Osteocyte (in vitro differentiated cells): Measurements from ENCODE around the gene MYO3B. TPM values are rescaled to one million over a fixed set of nuclear protein-coding genes. Genes with fewer than 3 reads are reported as not detected.

ENCODE experiments used
- DNase-seq: peaks from one replicate; pipeline ENCODE4 v3.0.0; 2021; ENCODE audit warnings: mixed read lengths; ENCODE audit not compliant: unreplicated experiment; ENCODE audit errors: extremely low spot score
- H3K27ac Mint-ChIP-seq: one replicate; pipeline ENCODE4 v1.8.0; 2021; ENCODE audit warnings: mild to moderate bottlenecking, mixed read lengths; ENCODE audit not compliant: unreplicated experiment
- H3K27me3 Mint-ChIP-seq: one replicate; pipeline ENCODE4 v1.8.0; 2021; ENCODE audit warnings: mixed read lengths; ENCODE audit not compliant: unreplicated experiment
- H3K36me3 Mint-ChIP-seq: one replicate; pipeline ENCODE4 v1.8.0; 2021; ENCODE audit warnings: mixed read lengths; ENCODE audit not compliant: unreplicated experiment
- H3K4me1 Mint-ChIP-seq: one replicate; pipeline ENCODE4 v1.8.0; 2021; ENCODE audit warnings: mixed read lengths; ENCODE audit not compliant: unreplicated experiment
- H3K4me3 Mint-ChIP-seq: one replicate; pipeline ENCODE4 v1.8.0; 2021; ENCODE audit warnings: mild to moderate bottlenecking, moderate library complexity, mixed read lengths; ENCODE audit not compliant: unreplicated experiment
- H3K9me3 Mint-ChIP-seq: one replicate; pipeline ENCODE4 v1.8.0; 2021; ENCODE audit warnings: mixed read lengths; ENCODE audit not compliant: unreplicated experiment
- total RNA-seq: library from RNA; stranded (reverse); gene quantifications from 2 replicates; pipeline ENCODE4 v1.2.1, GENCODE V29; 2021
- TF ChIP-seq, protein P1 (sequence below): fragments of 200-600 bp; sonication (generic); IDR thresholded peaks from 2 replicates; pipeline ENCODE4 v1.5.0; 2021; ENCODE audit warnings: antibody characterized with exemption, mild to moderate bottlenecking, moderate library complexity

Gene MYO3B
- total RNA-seq, 1 donor from 2014 or later = not detected

DNA sequence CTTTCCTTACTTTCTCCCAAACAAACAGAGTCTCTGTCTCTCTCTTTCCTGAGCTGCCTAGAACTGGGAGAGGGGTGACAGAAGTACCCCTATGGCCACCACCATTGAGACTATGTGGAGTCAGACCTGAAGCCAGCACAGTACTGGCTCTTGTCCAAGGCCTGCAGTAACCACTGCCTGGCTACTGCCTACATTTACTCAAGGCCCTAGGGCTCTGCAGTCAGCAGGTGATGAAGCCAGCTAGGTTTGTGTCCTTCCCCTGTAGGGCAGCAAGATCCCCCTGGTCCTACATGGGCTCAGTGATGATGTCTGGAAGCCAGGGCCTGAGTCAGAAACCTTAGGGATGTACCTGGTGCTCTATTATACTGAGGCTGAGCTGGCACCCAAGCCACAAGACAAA is 12.2 kb downstream of the MYO3B start:
- H3K4me1 Mint-ChIP-seq = no peaks in the 10 kb centered on the region
- no peak overlapping the region for H3K4me3 Mint-ChIP-seq
- no peak overlapping the region for H3K27ac Mint-ChIP-seq
- H3K9me3 Mint-ChIP-seq = peaks cover 27% of the 10 kb centered on the region
- H3K36me3 Mint-ChIP-seq = peaks cover 4% of the 10 kb centered on the region
- no peak for DNase-seq
- H3K27me3 Mint-ChIP-seq = peaks cover 18% of the 10 kb centered on the region
- TF ChIP-seq, protein P1, sequence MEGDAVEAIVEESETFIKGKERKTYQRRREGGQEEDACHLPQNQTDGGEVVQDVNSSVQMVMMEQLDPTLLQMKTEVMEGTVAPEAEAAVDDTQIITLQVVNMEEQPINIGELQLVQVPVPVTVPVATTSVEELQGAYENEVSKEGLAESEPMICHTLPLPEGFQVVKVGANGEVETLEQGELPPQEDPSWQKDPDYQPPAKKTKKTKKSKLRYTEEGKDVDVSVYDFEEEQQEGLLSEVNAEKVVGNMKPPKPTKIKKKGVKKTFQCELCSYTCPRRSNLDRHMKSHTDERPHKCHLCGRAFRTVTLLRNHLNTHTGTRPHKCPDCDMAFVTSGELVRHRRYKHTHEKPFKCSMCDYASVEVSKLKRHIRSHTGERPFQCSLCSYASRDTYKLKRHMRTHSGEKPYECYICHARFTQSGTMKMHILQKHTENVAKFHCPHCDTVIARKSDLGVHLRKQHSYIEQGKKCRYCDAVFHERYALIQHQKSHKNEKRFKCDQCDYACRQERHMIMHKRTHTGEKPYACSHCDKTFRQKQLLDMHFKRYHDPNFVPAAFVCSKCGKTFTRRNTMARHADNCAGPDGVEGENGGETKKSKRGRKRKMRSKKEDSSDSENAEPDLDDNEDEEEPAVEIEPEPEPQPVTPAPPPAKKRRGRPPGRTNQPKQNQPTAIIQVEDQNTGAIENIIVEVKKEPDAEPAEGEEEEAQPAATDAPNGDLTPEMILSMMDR = no peak

DNA sequence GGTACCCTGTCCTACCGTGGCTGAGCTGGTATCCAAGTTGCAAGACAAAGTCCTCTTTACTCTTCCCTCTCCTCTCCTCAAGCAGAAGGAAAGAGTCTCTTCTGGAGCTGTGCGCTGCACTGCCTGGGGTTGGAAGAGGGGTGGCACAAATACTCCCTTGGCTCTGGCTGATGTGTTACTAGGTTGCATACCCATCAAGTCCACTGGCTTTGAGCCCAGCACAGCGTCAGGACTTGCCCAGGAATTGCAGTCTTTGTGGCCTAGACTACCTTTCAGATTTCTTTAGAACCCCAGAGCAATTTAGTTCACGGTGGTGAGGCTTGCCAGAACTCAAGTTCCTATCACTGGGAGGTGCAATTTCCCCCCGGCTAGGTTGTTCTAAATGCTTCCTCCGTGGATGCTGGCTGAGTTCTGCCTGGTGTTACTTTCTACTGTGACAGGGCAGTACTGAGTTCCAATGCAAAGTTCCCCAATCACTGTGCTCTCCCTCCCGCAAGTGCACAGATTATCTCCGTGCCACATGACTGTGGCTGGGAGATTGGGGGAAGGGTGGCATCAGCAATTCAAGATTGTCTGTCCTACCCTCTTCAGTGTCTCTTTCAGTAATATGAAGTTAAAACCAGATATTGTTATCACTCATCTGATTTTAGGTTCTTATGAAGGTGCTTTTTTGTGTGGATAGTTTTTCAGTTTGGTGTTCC is 13.4 kb downstream of the MYO3B start:
- peaks cover 4% of the 10 kb centered on the region for H3K36me3 Mint-ChIP-seq
- peaks cover 18% of the 10 kb centered on the region for H3K27me3 Mint-ChIP-seq
- H3K9me3 Mint-ChIP-seq = peaks cover 18% of the 10 kb centered on the region
- TF ChIP-seq, protein P1 = no peak
- no peaks in the 10 kb centered on the region for H3K4me1 Mint-ChIP-seq
- no peak overlapping the region for H3K4me3 Mint-ChIP-seq
- DNase-seq = no peak
- H3K27ac Mint-ChIP-seq = no peak overlapping the region

DNA sequence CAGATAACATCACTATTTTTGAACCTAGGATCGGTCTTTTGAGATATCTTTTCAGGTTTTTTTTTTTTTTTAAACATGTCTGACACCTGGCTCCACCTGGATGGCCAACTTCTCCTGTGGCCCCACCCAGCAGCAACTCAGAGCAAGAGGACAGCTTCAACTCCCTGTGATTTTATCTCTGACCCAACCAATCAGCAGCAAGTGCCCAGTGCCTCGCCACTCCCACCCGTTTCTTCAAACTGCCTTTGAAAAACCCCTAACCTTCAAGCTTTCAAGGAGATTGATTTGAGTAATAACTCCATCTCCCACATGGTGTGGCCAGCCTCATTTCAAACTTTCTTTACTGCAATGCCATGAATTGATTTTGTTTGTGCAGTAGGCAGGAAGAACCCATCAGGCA is 19.0 kb downstream of the MYO3B start:
- no peaks in the 10 kb centered on the region for H3K4me1 Mint-ChIP-seq
- no peaks in the 10 kb centered on the region for H3K9me3 Mint-ChIP-seq
- TF ChIP-seq, protein P1 = no peak
- no peaks in the 10 kb centered on the region for H3K36me3 Mint-ChIP-seq
- H3K4me3 Mint-ChIP-seq = no peak overlapping the region
- peaks cover 26% of the 10 kb centered on the region for H3K27me3 Mint-ChIP-seq
- no peak overlapping the region for H3K27ac Mint-ChIP-seq
- DNase-seq = no peak

DNA sequence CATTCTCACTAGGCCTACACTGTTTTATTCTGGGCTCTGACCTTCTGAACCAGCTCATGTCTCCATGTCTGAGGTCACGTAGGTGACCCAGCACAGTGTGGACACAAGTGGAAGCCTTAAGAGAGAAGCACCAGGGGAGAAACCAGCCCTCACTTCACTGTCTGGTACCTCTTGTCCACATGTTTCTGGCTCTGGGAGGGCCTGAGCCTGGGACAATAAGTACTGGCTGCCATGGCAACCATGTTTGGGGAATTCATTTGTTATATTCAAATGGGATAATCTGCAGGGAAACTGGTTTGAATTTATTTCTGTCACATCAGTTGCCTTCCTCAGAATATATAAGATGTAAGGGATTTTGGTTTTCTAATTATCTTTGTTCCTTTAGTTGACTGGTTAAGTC is 23.3 kb downstream of the MYO3B start:
- Mint-ChIP-seq H3K9me3 (no peaks in the 10 kb centered on the region), H3K4me3 (no peak overlapping the region), H3K36me3 (no peaks in the 10 kb centered on the region), H3K4me1 (no peaks in the 10 kb centered on the region), H3K27ac (no peak overlapping the region), H3K27me3 (peaks cover 26% of the 10 kb centered on the region)
- no peak for DNase-seq
- TF ChIP-seq, protein P1 = no peak

DNA sequence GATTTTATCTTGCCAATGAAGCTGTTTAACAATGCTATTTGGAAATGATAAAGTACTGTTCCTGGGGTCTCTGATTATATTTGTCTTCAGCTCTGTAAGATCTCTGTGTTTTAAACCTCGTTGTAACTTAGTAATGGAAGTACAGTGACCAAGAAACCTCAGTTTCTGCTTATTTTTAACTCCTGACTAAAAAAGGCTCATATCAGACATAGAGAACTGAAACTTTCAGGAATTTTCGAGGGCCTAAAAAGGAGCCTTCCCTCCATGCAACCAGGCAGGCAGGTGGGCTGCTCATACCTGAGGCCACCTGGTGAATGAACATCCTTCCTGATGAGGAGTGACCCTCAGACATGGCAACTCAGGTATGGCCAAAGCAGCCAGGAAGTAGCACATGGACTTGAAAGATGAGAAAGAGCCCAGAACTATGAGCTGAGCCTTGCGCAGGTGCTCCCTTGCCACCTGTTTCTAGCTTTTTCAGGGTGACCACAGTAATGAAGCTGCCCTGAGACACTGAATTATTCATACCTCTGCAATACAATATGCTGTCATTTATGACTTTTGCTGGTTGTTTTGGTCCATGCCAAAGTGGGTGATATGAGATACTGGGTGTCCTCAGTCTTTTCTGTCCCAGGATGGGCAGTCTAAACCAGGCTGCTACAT is 23.9 kb downstream of the MYO3B start:
- Mint-ChIP-seq H3K27me3 (peaks cover 26% of the 10 kb centered on the region), H3K4me1 (no peaks in the 10 kb centered on the region), H3K27ac (no peak overlapping the region), H3K36me3 (no peaks in the 10 kb centered on the region), H3K4me3 (no peak overlapping the region), H3K9me3 (no peaks in the 10 kb centered on the region)
- no peak for DNase-seq
- TF ChIP-seq, protein P1 = no peak
